Fibroblast of the conjunctiva (primary cell): ENCODE measurements around the gene GRAMD1B.

Experiments
- DNase-seq: peaks from one replicate; pipeline ENCODE4 v3.0.0-alpha.2; 2010; ENCODE audit warnings: low read depth

Gene GRAMD1B

DNA sequence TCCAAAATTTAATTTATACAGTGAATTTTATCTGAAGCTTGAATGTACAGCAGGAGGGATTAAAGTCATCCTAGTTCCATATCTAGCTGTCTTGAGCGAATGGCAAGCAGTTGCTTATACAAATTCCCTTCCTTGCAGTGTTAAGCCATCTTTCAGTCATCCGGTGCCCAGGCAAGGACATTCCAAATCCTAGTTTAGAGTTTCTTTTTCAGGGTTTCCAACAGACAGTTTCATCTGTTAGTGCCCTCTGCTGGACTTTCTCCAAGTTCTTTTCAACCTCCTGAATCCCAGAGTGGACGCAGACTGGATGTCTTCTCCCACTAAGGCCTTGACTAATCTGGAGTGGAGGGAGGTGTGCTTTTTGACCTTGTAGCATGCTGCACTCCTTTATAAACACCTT lies 45.4 kb downstream of the GRAMD1B start:
- peak; percentile 10 for DNase-seq

- no peak for DNase-seq
These were observed 47.3 kb downstream of the GRAMD1B start for GRCh38 chr11:123477205-123477907.

- peak; percentile 75 for DNase-seq
These were observed 48.4 kb downstream of the GRAMD1B start for GRCh38 chr11:123478352-123478987.

DNA sequence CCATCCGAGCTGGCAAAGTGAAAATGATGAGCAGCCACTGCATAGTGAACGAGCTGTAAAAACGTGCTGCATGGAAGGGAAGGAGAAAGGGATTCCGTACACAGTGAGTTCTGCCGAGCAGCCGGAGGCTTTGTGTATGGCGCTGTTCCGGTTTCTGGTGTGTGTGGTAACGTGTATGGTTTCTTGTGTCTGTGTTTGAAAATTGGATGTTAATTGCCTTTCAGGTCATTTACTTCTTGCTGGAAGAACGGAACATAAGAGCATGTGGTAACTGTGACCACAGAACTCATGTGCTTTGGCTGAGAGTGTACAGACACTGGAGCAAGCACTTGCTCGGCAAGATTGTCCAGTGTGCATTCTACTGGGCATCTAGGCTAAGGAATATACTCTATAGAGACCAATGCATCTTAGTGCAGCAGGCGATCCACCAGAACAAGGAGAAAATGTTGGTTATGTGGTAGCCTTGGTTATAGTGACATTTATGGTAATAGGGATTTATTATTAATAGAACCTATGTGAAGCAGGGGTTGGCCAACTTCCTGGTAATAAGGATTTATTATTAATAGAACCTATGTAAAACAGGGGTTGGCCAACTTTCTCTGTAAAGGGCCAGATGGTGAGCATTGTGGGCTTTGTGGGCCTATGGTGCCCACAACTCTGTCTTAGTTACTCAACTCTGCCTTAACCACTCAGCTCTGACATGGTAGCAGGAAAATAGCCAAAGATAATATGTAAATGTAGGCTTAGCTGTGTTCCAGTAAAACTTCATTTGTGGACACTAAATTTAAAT lies 49.2 kb downstream of the GRAMD1B start:
- DNase-seq, result no peak

- DNase-seq, result no peak
These were observed 50.3 kb downstream of the GRAMD1B start for GRCh38 chr11:123480290-123480815.

- DNase-seq, result no peak
These were observed 50.8 kb downstream of the GRAMD1B start for GRCh38 chr11:123480882-123481281.

- DNase-seq, result no peak
These were observed 51.6 kb downstream of the GRAMD1B start for GRCh38 chr11:123481640-123482039.

DNA sequence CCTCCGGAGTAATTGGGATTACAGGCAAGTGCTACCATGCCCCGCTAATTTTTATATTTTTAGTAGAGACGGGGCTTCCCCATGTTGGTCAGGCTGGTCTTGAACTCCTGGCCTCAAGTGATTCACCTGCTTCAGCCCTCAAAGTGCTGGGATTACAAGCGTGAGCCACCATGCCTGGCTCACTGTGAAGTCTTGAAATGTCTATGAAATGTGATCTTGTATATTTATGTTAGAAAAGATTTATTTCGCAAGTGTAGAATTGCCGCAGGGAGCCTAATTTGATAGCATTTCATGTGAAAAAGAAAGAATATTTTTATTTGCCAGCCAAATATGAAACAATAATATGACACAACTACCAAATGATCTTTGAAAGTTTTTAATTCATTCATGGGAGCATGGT lies 52.1 kb downstream of the GRAMD1B start:
- DNase-seq, result no peak

- no peak for DNase-seq
These were observed 53.0 kb downstream of the GRAMD1B start for GRCh38 chr11:123483058-123483457.

DNA sequence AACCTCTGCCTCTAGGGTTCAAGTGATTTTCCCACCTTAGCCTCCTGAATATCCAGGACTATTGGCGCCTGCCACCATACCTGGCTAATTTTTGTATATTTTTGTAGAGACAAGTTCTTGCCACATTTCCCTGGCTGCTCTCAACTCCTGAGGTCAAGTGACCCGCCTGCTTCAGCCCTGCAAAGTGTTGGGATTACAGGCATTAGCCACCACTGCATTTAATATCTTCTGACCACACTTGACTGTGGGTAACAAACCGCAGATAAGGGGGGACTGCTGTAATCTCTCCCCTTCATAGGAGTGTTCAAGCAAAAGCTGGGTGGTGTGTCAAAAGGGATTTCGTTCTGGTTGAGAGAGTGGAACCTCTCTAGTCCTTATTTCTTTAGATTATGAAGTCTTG lies 53.4 kb downstream of the GRAMD1B start:
- DNase-seq, result no peak

GRCh38 chr11:123484448-123484847 lies 54.4 kb downstream of the GRAMD1B start:
- DNase-seq, result no peak

GRCh38 chr11:123487157-123487744 lies 57.2 kb downstream of the GRAMD1B start:
- no peak for DNase-seq

- DNase-seq, result no peak
These were observed 60.5 kb downstream of the GRAMD1B start for GRCh38 chr11:123490527-123490926.

- DNase-seq, result no peak
These were observed 61.2 kb downstream of the GRAMD1B start for GRCh38 chr11:123491241-123491640.

- DNase-seq, result no peak
These were observed 63.4 kb downstream of the GRAMD1B start for GRCh38 chr11:123493349-123494063.

GRCh38 chr11:123494195-123495050 lies 64.4 kb downstream of the GRAMD1B start:
- DNase-seq, result no peak

GRCh38 chr11:123504401-123504800 lies 74.3 kb downstream of the GRAMD1B start:
- DNase-seq, result no peak

DNA sequence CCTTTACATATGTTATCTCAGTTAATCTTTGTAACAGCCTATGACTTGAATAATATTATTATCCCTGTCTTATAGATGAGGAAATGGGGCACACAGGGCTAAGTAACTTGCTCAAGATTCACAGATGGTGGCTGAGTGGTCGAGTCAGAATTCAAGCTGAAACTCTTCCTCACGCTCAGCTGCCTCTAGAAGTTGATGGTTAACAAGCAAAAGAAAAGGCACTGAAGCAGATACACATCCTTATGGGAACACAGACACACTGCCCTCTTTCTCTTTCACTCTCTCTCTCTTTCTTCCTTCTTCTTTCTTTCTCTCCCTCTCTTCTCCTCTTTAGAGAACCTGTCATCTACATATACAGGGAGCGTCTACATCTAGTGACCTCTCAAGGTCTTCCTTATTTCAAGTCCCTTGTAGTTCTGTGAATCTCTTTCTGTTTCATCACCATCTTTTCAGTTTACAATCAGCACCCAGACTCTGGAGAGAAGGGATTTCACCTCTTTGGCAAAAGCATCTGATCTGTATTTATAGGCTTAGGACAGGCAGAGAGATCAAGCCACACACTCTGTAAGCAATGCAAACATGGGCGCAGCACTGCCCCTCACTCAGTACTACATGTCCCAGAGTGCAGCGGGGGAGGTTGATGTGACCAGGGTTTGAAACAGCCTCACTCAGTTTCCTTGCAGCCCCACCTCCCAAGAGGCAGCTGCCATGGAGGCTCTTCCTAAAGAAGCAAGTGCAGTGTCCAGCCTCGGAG lies 75.7 kb downstream of the GRAMD1B start:
- DNase-seq, result no peak

GRCh38 chr11:123507043-123507442 lies 77.0 kb downstream of the GRAMD1B start:
- DNase-seq, result no peak
